HS-5 (cell line): Measurements from ENCODE around the gene HGD.
"Not testable (repeated sequence)": the region's sequence is repeated elsewhere in the genome, so short reads cannot be mapped to it uniquely, and the experiment has no call there.

Source experiments
- DNase-seq: peaks from one replicate; pipeline ENCODE4 v3.0.0-alpha.2; 2012; ENCODE audit warnings: low read depth

Gene HGD, protein sequence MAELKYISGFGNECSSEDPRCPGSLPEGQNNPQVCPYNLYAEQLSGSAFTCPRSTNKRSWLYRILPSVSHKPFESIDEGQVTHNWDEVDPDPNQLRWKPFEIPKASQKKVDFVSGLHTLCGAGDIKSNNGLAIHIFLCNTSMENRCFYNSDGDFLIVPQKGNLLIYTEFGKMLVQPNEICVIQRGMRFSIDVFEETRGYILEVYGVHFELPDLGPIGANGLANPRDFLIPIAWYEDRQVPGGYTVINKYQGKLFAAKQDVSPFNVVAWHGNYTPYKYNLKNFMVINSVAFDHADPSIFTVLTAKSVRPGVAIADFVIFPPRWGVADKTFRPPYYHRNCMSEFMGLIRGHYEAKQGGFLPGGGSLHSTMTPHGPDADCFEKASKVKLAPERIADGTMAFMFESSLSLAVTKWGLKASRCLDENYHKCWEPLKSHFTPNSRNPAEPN

DNA sequence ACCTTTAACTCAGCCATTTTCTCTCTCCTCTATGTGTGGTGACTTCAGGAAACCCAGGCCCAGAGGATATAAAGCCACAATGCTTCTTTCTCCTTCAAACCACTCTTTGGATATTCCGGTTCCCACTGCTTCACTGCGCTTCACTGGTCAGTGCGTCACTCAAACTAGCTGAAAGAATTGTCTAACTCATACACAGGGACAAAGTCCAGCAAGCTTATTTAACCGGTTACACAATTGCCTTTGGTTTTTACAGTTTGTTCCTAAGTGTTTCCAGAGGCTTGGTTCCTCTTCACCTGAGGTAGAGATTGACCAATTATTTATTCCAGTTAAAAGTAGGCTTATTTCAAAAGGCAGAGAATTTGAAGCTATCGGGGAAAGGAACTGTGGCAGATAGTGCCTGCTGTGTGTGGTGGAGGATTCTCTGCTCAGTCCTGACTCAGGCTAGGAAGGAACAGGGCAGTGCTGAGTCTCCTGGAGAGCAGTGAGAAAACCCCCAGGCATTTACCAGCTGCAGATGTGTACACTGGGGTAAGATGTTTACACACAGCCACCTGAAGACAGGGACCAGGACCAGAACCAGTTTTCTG lies at the start of gene HGD:
TSS of gene HGD (minus strand) at position 145 of the 587 bp plus-strand sequence. CDS start at position 17, 128 bp downstream.
- DNase-seq, result no peak

DNA sequence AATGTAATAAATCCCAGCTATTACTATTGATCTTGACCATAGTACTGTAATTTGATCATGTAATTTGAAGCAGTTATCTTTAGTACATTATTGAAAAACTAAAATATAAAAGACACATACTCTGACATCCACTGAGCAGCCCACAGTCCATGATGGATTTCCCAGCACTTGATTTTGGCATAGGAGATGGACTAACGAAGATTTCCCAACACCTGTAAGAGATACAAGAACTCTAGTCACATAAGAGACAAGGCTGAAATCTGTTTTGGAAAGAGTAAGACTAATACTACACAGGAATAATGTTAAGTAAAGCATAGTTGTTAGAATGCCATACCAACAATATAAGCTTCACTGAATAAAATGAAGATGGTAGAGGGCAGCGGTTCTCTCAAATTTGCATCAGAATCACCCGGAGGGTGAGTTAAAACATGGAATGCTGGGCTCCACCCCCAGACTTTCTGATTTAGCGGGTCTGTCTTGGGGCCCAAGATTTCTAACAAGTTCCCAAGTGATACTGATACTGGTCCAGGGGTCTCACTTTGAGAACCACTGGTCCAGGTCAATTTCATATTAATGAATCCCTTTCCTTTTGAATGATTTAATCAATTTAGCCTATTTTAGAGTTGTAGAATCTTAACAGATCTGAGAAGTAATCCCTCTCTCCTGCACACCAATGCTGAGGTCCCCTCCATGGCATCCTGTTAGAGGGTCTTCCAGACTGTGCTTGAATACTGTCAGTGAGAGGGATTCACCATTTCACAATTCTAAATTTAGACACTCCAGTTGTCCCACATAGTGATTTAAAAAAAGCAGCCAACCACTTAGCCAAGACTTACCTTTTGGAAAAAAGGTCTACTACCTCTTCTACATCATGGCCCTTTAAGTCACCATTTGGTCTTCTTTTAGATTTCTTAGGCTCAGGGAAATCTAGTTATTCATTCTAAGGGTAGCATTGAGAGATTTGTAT lies 48.8 kb upstream of the HGD start:
- DNase-seq, result no peak

DNA sequence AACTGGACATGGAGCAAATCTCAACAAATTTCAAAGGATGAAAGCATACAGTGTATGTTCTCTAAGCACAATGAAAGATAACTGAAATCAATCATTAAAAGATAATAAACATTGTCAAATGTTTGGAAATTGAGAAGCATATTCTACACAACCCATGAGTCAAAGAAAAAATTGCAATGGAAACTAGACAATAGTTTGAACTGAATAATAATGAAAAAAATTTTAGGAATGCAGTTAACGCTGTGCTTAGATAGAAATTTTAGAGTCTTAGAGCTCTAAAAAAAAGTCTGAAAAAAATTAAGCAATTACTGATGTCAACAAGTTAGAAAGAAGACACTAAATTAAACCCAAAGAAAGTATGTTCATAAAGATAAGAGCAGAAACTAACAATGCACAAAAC lies 44.8 kb upstream of the HGD start:
- DNase-seq, result no peak

DNA sequence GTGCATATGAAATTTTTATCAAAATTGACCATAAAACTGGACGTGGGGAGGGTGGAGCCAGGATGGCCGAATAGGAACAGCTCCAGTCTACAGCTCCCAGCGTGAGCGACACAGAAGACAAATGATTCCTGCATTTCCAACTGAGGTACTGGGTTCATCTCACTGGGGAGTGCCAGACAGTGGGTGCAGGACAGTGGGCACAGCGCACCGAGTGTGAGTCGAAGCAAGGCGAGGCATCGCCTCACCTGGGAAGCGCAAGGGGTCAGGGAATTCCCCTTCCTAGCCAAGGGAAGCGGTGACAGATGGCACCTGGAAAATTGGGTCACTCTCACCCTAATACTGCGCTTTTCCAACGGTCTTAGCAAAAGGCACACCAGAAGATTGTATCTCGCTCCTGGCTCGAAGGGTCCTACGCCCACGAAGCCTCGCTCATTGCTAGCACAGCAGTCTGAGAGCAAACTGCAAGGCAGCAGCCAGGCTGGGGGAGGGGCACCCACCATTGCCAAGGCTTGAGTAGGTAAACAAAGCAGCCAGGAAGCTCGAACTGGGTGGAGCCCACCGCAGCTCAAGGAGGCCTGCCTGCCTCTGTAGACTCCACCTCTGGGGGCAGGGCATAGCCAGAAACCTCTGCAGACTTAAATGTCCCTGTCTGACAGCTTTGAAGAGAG lies 37.3 kb upstream of the HGD start:
- DNase-seq, result not testable (repeated sequence)

DNA sequence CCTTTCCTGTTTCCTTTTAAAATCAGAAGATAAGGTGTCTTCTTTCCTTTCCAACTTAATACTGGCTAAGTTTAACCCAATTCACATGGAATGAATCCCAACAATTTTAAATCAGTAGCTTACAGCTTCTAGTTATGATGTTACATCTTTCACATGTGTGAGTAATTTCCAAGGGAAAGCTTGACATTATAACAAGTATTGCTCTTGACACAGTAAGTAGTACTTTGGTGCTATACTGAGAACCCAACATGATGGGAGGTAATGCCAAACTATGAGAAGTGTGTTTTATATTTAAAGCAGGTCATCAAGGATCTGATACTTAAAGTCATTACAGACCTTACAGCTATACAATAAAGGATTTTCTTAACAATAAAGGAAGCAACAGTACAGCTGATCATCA lies 31.2 kb upstream of the HGD start:
- DNase-seq, result no peak

DNA sequence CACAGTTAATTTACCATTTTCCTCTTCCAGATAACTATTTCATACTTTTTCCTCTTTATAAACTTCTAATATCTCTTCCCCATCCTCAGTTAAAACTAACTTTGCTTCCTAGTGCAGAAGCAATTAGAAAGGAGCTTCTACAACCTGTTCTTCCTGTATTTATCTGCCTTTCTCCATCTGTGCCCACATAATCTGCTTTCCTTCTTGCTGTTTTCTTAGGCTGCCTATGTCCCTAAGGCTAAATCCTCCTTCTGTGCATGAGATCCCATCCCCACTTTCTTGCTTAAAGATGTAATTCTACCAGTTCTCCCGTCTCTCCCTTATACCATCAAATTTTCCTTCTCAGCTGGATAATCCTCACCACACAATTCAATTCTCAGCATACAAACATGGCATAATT lies 28.3 kb upstream of the HGD start:
- DNase-seq, result no peak

DNA sequence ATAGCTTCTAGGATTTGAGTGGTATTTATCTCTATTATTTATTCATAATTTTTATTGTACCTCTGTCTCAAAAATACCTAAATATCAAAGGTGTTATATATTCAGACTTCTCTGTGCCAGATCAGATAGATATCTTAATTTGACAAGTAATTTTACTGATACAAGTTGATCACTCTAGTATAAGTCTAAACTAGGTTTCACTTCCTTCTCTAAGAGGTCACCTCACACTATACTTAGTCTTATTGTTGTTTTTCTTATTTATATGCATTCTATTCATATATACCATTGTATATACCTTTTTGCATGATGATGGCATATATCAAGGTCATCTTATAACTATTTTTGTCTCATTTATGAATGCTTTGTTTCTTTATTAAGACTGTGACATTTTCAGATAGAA lies 26.4 kb upstream of the HGD start:
- DNase-seq, result no peak

DNA sequence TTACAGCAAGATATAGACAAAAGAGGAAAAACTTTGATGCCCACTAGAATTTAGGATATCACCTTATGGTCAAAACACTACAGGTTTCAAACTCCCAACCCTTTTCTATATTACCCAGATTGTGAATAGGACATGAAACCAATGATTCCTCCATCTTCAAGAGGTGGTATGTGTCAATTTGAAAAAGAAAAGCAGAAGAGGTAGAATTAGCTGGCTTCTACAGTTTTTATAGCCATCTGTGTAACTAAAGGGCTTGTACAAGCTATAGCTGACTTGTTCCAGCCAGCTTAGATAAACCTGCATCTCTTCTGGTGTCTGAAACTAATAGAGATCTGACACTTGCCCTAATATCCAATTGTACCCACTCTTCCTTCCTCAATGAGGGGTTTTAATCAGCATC lies 24.9 kb upstream of the HGD start:
- DNase-seq, result no peak

DNA sequence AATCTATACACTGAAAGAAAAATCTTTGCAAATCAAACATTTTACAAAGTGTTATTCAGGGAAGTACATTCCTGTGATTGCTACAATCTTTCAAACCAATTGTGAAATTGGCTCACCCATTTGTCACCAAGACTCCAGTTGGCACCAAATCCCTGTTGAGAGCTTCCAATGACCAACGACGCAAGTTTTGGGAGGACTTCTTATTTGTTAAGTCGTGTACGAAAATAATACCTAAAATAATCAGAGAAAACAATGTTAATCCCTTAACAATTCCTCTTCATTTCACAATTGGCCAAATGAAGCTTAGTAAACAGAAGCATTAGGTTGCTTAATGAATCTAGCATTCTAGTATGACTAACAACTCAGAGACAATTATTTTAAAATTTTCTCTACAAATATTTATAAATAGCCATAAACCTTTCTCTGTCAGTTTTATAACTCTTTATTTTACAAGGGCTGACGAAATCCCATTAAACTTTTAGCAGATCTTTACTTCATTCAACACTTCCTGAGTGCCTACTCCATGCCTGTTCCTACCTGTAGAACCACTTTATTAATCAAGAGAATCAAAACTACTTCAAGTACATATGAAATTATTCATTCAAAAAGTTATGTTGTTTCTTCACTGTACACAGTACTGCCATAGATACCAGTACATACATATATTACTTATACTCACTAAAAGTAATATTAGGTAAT lies 24.0 kb upstream of the HGD start:
- DNase-seq, result no peak

DNA sequence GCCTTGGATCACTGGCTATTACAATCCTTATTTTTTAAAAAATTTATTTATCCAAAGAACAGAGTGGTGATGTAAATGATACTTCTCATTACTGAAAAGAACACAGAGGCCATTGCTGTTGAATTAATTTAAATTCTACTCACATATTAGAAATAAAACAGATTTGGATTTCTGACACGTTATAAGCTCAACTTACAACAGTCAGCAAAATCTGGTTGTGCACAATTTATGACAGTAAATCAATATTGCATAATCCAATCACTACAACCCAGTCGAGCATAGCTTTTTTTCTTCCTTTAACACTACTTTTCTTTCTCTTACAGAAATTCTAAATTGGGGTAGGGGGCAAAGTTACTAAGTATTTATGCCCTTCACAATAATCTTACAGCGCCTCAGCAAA lies 17.3 kb upstream of the HGD start:
- no peak for DNase-seq

DNA sequence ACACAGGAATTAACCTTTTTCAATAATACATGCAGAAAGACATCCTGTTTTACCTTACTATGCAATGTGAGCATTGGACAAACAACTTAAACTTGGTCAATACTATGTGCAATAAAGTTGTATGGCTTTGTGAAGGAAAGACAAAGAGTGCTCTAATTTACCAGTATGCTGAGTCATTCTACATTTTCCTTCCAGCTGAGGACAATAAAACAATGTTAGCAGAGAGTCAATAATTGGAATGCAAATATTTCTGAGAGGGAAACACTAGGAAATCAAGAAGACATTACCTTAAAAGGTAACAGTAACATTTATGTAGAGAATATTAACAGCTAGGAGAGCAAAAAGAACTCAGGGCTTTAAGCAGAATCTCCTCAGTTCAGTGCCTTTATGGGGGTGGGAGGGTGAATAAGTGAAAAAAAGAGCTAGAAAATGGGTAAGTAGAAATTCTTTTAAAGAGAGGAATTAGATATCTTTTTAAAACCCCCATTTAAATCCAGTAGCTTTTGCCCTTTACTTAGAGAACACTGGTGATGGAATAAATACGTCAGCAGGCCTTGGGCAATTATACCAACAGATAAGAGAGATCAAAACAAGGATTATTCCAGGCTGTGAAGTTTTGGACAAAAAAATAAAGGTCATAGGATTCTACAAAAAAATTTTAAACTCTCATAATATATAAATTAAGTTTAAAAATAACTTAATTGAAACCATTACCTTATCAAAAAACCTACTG lies 11.6 kb upstream of the HGD start:
- DNase-seq, result peak; percentile 13

DNA sequence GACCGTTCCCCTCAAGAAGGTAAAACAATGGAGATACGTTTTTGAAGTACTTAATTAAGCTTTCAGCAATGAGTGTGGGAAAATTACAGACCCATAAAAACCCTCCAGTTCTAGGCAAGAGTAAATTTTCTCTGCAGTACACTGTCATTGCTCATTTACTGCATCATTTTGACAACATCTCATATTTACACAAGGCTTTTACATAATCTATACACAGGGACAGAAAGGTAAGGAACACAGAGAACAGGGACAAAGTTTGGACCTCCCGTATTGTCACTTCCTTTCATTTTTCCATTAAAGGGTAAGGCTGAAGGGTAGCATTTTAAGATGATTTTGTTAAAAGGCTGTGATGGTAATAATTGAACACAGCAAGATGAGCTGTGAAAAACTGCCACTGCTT lies 7.4 kb upstream of the HGD start:
- no peak for DNase-seq

DNA sequence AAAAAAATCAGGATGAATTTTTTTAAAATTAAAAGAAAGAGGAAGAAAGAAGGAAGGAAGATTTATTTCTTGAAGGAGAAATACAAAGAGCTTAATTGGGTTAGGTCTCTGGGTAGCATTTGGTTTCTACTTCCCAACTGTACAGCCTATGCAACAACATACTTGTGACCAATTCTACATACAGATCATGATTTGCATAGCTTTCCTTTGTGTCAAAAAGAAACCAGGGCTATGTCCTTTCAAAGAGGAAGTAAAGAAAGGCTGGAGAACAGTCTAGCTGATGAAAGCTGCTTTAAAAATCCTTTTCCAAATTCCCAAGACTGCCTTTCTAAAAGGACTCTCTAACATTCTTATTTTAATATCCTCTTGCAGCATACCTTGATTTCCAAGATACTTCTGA lies 6.1 kb upstream of the HGD start:
- peak; percentile 14 for DNase-seq

DNA sequence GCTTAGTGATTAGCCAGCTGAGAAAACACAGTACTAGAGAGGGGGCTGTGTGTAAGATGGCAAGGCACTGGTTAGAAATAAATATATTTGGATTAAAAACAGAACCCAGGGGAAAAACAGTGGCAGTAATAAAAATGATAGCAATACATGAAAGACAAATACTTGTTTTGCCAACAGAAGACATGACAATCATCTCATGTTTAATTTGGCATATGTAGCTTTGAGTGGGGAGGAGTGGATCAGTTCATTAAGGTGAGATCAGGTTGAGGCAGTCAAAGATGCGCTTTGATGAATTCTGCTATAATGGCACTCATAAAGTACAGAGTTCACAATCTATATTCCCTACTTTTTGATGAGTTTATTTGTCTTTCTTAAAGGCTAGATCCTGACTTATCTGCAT lies 3.4 kb upstream of the HGD start:
- DNase-seq, result no peak

DNA sequence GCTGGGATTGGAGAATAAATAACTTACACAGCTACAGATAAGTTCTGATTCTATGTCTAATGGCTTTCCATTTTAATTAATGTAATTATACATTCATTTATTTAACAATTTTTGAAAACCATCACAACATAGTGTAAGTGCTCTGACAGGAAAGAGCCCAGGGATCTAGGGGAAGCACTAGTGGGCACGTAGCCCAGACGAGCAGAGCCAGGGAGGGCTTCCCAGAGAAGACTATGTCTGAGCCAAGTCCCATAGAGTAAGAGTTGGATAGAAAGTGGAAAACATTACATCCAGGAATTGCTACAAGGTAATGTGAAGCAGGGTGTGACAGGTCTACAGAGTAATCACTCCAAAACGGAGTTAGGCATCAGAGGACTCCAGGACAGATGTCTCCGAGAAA lies 2.9 kb upstream of the HGD start:
- no peak for DNase-seq

DNA sequence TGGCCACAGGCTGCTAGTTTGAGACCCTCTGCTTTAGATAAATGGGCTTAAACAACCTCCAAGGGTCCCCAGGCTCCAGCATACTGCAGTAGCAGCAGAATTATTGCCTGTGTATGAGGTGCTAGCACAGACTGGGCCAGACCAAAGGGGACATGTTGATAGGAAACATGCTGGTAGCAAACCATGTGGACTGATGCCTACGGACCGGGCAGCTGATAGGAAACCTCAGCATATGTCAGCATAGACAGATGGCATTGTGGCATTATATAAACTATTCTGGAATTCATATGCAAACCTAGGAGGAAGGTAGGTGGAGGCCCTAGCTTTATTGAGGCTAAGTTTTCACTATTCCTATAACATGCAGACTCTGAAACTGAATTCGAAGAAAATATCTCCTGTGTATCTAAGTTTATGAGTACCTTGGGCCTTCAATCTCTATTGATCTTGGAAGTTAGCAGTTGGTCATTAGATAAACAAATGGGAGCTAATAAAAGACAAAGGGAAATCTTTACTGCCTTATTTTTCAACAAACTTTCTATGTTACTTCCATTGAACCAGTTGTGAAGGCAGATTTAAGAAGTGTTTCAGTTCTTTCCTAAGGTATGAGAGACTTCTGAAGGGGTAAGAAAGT lies 1.7 kb upstream of the HGD start:
- no peak for DNase-seq

DNA sequence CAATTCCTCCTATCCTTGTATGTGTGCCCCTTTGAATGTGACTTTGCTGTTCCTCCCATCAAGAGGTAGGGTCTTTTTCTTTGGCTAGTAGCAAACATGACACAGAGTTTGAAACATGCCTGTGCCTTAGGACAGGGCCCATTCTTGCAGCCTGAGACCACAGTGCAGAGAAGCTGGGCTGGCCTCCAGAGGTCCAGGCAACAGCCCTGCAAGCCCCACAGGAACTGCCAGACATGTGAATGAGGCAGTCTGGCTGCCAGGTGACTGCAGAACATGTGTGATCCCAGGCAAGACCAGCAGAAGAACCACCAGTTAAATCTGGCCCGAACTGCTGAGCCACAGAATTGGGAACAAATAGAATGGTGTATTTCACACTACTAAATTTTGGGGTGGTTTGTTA lies 1.2 kb upstream of the HGD start:
- DNase-seq, result no peak

DNA sequence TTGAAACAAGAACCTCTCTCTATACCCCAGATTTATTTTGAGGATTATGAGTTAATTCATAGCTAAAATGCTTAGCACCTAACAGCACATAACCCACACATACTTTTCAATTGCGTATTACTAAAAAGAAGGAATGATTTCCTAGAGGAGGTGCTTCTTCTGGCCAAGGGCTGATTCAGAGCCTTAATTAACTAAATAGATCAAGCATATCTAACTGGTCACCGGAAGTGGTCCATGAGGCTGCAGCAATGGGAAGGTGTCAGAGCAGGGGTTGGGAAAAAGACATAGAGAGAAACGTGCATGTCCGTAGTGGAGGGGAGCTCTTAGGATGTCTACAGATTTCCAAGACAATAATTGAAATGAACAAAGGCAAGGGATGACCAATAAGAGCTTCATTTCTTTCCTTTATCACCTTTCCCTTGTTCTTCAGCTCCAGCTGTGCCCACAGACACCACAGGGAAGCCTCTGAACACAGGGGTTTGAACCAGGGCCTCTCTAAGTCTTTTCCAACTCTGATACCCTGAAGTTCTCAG lies 467 bp downstream of the HGD start:
- DNase-seq, result no peak

DNA sequence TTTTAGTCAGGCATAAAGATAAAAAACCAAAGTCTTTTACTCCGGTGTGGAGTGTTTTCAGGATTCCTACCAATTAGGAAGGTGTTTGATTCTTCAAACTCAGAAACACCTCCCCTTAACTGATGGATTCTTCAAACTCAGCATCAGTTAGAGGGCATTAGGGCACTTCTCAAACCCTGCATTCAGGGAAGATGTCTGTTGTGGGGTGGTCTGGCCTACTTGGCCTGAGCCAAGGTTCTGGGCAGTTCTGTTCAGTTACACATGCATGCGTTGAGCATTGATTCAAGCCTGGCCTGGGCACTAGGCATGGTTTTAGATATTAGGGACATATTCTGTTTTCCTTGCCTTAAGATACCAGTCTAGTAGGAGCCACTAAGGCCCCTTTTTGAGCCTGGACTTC lies 1.0 kb downstream of the HGD start:
- DNase-seq, result no peak
